Fibroblast of villous mesenchyme (primary cell): Measurements from ENCODE around the gene ACKR4. TPM values are rescaled to one million over a fixed set of nuclear protein-coding genes. Genes with fewer than 3 reads are reported as not detected.
A peak's percentile ranks its signal among the peaks of the same experiment; 100 is the strongest.
"Not testable (repeated sequence)": the region's sequence is repeated elsewhere in the genome, so short reads cannot be mapped to it uniquely, and the experiment has no call there.

ENCODE experiments used
- DNase-seq: peaks from one replicate; pipeline ENCODE4 v3.0.0-alpha.2; 2010; ENCODE audit warnings: low read depth
- H3K4me3 ChIP-seq: 2 replicates; pipeline ENCODE4 v1.5.1; 2011; ENCODE audit warnings: low read depth, mild to moderate bottlenecking, low read length
- total RNA-seq: library from RNA; depleted of rRNA; stranded (reverse); fragments of >200 nt; gene quantifications from 2 replicates; pipeline ENCODE4 v1.2.3, GENCODE V29; 2012
- TF ChIP-seq, protein P1 (sequence below): IDR thresholded peaks from 2 replicates; pipeline ENCODE4 v1.5.1; 2012; ENCODE audit warnings: low read depth, mild to moderate bottlenecking, low read length; ENCODE audit not compliant: insufficient read depth

The ACKR4 gene
- total RNA-seq, 1 donor, result 9.5 TPM

DNA sequence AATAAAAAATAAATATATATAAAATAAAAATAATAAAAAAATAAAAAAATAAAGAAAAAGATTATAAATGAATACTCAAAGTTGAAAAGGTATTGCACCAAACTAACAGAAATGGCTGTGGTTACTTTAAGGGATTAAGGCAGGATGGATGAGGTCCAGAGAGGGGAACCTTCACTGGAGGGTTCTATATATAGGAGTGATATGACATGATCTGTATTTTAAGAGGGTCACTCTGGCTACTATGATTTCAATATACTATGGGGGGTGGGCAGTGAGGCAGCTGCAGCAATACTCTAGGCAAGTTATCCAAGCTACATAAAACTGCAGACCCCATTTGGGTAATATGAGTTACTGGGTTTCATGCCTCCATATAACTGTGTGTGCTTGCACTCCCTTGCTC is 38.0 kb downstream of the ACKR4 start:
- TF ChIP-seq, protein P1, sequence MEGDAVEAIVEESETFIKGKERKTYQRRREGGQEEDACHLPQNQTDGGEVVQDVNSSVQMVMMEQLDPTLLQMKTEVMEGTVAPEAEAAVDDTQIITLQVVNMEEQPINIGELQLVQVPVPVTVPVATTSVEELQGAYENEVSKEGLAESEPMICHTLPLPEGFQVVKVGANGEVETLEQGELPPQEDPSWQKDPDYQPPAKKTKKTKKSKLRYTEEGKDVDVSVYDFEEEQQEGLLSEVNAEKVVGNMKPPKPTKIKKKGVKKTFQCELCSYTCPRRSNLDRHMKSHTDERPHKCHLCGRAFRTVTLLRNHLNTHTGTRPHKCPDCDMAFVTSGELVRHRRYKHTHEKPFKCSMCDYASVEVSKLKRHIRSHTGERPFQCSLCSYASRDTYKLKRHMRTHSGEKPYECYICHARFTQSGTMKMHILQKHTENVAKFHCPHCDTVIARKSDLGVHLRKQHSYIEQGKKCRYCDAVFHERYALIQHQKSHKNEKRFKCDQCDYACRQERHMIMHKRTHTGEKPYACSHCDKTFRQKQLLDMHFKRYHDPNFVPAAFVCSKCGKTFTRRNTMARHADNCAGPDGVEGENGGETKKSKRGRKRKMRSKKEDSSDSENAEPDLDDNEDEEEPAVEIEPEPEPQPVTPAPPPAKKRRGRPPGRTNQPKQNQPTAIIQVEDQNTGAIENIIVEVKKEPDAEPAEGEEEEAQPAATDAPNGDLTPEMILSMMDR, result no peak
- DNase-seq, result no peak
- no peak overlapping the region for H3K4me3 ChIP-seq

DNA sequence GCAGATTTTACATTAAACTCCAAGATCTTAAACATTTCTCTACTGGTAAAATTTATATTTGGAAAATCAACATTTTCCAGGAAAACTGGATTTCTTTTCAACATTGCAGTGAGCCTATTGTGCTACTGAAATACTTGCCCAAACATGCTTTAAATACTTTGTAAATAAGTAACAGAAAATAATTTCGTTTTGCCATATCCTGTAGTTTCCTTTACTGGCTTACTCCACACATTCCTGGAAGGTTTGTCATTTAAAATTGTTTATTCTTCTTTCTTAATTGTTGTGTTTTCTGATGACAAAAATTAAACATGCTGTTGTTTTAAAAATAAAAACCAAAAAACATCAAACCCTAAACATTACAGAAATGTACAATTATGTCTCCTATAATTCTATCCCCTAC is 40.5 kb downstream of the ACKR4 start:
- DNase-seq, result peak; percentile 47
- no peak overlapping the region for H3K4me3 ChIP-seq

DNA sequence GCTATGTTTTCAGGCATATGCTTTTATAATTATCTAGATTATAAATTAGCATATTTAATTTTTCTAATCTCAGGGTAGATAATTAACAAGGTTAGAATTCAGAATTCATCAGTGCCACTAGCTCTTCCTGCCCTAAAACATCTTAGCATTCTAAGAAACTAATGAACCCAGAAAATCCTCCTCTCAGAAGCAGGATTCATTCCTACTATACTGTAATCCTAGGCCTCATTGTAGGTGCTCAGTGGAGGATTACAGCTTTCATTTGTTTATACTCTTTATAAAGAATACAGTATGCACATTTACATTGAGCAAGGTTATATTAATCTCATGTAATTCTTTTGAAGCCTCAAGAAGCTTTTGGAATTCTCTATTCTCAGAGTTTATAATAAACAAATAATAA is 41.6 kb downstream of the ACKR4 start:
- peak; percentile 42 for DNase-seq
- H3K4me3 ChIP-seq, result no peak overlapping the region
- TF ChIP-seq, protein P1, result no peak

More for the DNA sequence above, 40.5 kb downstream of the ACKR4 start:
- TF ChIP-seq, protein P1, result no peak

DNA sequence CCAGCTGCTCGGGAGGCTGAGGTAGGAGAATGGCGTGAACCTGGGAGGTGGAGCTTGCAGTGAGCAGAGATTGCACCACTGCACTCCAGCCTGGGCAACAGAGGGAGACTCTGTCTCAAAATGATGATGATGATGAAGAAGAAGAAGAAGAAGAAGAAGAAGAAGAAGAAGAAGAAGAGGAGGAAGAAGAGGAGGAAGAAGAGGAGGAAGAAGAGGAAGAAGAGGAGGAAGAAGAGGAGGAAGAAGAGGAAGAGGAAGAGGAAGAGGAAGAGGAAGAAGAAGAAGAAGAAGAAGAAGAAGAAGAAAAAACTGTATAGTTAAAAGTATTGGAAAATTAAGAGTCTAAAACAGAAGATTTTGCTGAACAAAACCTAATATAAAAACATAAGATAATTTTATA is 44.4 kb downstream of the ACKR4 start:
- not testable (repeated sequence) for DNase-seq, H3K4me3 ChIP-seq

DNA sequence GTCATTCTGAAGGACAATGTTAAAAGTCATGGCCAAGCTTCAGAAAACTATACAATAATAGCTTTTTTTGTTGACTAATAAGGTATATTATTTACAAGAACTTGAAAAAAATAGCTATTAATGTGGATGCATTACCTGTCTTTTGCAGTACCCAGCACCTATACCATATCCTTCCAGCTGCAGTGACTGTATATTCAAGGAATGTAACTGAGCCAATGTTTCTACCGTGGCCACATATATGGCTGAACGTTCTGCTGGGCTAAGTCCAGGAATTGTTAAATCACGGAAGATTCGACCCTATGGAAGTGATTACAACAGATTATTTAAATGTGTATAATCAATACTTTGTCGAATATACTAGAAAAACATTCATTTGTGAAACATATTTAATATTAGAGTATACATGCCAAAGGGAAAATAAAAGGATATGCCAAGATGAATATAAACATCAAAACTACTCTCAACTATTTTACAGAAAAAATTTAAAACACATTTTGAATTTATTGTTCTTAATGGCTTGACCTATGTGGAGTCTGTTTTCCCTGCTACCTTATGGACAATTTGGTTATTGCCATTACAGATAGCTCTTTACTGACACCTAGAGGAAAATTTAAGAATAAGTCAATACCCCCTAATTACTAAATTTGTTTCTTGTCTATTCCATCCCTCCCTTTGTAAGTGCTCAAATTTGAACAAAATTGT is 44.9 kb downstream of the ACKR4 start:
- TF ChIP-seq, protein P1, result peak; percentile 70
- DNase-seq, result peak; percentile 69
- no peak overlapping the region for H3K4me3 ChIP-seq

DNA sequence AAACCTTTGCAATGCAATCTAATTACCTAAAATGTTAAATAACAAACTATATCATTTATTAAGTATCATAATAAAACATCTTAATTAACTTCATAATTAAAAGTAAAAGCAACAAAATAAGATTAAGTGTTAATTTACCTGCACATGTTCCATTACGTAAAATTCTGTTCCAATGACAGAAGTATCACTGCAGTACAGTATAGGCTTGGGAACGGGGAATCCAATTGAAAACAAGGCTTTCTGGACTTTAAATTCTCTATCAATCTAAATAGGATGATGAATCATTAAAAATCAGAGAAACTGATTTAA is 45.4 kb downstream of the ACKR4 start:
- DNase-seq, result no peak
- no peak overlapping the region for H3K4me3 ChIP-seq
- TF ChIP-seq, protein P1, result no peak

DNA sequence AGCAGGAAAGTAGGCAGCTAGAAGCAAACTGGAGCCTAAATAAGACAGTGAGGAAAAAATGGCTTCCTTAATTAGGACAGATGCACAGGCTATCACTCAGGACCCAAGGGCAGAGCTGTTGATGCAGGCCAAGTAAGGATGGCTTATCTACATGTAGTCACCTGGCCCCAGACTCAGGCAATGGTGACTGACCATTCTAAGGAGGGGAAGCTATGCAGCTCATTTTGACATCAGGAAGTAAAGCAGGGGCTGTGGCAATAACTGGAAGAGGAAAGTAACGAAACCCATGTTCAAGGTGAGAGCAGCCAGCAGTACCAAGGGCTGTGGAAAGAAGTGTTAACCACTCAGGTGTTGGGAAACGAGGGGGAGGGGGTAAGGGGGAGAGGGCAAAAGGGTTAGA is 46.3 kb downstream of the ACKR4 start:
- TF ChIP-seq, protein P1, result no peak
- no peak for DNase-seq
- H3K4me3 ChIP-seq, result no peak overlapping the region
